GM21526 (cell line): ENCODE data around the gene SNAPC4.
"Not testable (repeated sequence)": the region's sequence is repeated elsewhere in the genome, so short reads cannot be mapped to it uniquely, and the experiment has no call there.

Experiments
- ATAC-seq: cut with Tn5 transposase; IDR thresholded peaks from one replicate; pipeline ENCODE4 v1.9.1; 2021; ENCODE audit warnings: moderate library complexity; ENCODE audit not compliant: unreplicated experiment, low FRiP score

SNAPC4 gene

GRCh38 chr9:136433043-136433715 lies 33.2 kb upstream of the SNAPC4 start:
- no peak for ATAC-seq

GRCh38 chr9:136432591-136432990 lies 32.6 kb upstream of the SNAPC4 start:
- no peak for ATAC-seq

GRCh38 chr9:136431782-136432350 lies 31.9 kb upstream of the SNAPC4 start:
- ATAC-seq = no peak

- ATAC-seq = no peak
Observed at GRCh38 chr9:136430588-136431234, 30.7 kb upstream of the SNAPC4 start.

- ATAC-seq = no peak
Observed at GRCh38 chr9:136429683-136430491, 29.9 kb upstream of the SNAPC4 start.

- no peak for ATAC-seq
Observed at GRCh38 chr9:136429075-136429628, 29.2 kb upstream of the SNAPC4 start.

- ATAC-seq = no peak
Observed at GRCh38 chr9:136426787-136427186, 26.8 kb upstream of the SNAPC4 start.

- not testable (repeated sequence) for ATAC-seq
Observed at GRCh38 chr9:136425367-136425766, 25.4 kb upstream of the SNAPC4 start.

GRCh38 chr9:136424750-136425362 lies 24.9 kb upstream of the SNAPC4 start:
- ATAC-seq = no peak

GRCh38 chr9:136423432-136424146 lies 23.6 kb upstream of the SNAPC4 start:
- no peak for ATAC-seq

- ATAC-seq = no peak
Observed at GRCh38 chr9:136422876-136423275, 22.9 kb upstream of the SNAPC4 start.

- ATAC-seq = no peak
Observed at GRCh38 chr9:136421791-136422190, 21.8 kb upstream of the SNAPC4 start.

GRCh38 chr9:136419092-136419420 lies 19.1 kb upstream of the SNAPC4 start:
- ATAC-seq = no peak

GRCh38 chr9:136418182-136419091 lies 18.5 kb upstream of the SNAPC4 start:
- ATAC-seq = no peak

GRCh38 chr9:136416914-136417313 lies 16.9 kb upstream of the SNAPC4 start:
- ATAC-seq = no peak

GRCh38 chr9:136416427-136416826 lies 16.5 kb upstream of the SNAPC4 start:
- ATAC-seq = no peak

GRCh38 chr9:136412962-136413361 lies 13.0 kb upstream of the SNAPC4 start:
- ATAC-seq = no peak

GRCh38 chr9:136411378-136411777 lies 11.4 kb upstream of the SNAPC4 start:
- no peak for ATAC-seq
